HFFc6 (cell line): ENCODE measurements around the gene TBC1D4. TPM values are rescaled to one million over a fixed set of nuclear protein-coding genes. Genes with fewer than 3 reads are reported as not detected.

Source experiments
- DNase-seq: peaks from one replicate; pipeline ENCODE4 v3.0.0-alpha.2; 2018
- H3K27ac Mint-ChIP-seq: 2 replicates; pipeline ENCODE4 v1.8.0; 2020; ENCODE audit warnings: mild to moderate bottlenecking, mixed read lengths
- H3K27me3 Mint-ChIP-seq: 2 replicates; pipeline ENCODE4 v1.8.0; 2021; ENCODE audit warnings: mild to moderate bottlenecking, moderate library complexity, mixed read lengths; ENCODE audit not compliant: insufficient read depth
- H3K36me3 Mint-ChIP-seq: 2 replicates; pipeline ENCODE4 v1.8.0; 2021; ENCODE audit warnings: low read depth, mixed read lengths
- H3K4me1 Mint-ChIP-seq: 2 replicates; pipeline ENCODE4 v1.8.0; 2020; ENCODE audit warnings: low read depth, mixed read lengths
- H3K4me3 Mint-ChIP-seq: 2 replicates; pipeline ENCODE4 v1.8.0; 2020; ENCODE audit warnings: mild to moderate bottlenecking, moderate library complexity, mixed read lengths
- H3K9me3 Mint-ChIP-seq: 2 replicates; pipeline ENCODE4 v1.8.0; 2020; ENCODE audit warnings: mild to moderate bottlenecking, mixed read lengths
- total RNA-seq, 6 experiments: library from RNA; stranded (reverse); fragmentation: NEBNext Ultra II Directional; extraction: Animal tissue kit (Norgen Biotek cat#: 25700); gene quantifications; 2 replicates in 1 of 6; 3 replicates in 5 of 6; pipeline ENCODE4 v1.2.3, GENCODE V29; 2021
- TF ChIP-seq, protein P1 (sequence below): fragments of 200-600 bp; sonication (generic); IDR thresholded peaks from 2 replicates; pipeline ENCODE4 v1.5.0; 2021; ENCODE audit warnings: antibody characterized with exemption, mild to moderate bottlenecking

TBC1D4 gene
- total RNA-seq, 6 experiments from 2014 or later: 13.6 to 20.6 (median 16.6) TPM

DNA sequence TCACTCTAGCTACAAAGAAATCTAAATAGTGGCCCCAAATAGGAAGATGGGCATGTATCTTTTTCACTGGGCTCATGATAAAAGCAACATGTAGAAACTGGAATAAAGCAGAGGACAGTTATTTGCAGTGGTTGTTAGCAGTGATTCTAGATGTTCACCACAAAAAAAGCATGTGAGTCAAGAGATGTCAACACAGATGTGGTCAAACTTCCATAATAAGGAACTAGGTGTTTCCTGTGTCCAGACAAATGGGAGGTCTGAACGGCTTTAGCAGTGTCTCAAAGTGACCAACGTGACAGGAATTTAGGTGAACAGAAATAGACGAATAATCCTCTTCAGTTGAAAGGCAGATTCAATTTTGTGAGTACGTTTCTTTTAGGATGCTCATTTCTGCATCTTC lies 162.7 kb downstream of the TBC1D4 start:
- no peaks in the 10 kb centered on the region for H3K27me3 Mint-ChIP-seq
- peak; percentile 19 for DNase-seq
- H3K4me3 Mint-ChIP-seq: no peak overlapping the region

DNA sequence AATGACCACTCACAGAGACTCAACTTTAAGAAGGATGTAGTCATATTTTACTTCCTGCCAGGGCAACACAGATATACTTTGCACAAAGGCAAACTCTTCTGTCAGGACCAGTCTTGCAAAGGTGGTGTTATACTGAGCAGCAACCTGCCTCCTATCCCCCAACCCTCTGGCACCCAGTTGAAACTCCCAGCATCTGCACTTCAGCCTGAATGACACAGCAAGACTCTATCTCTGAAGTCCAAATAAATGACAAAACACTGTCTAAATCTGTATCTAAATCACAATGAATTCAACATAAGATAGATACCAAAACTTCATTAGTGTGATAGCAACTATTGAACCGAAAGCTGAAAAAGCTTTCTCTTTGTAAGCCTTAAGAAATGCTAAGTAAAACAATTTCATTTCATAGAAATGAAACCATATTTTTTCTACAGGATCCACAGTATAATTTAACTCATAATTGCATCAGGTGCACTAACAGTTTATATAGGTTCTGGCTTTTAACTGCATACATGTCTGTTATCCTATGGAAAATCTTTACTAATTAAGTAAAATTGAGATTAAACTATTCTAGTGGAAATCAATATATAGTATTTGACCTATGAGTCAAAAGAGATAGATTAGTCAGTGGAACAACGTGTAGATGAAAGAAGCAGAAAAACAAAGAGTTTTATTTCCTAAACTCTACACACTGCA lies 163.7 kb downstream of the TBC1D4 start:
- no peak for DNase-seq
- H3K4me1 Mint-ChIP-seq: peaks cover 34% of the 10 kb centered on the region
- peak overlapping the region; percentile 62; the same call in 1 of the 2 replicates for H3K27ac Mint-ChIP-seq
- H3K36me3 Mint-ChIP-seq: no peaks in the 10 kb centered on the region; the same call in 1 of the 2 replicates
- H3K27me3 Mint-ChIP-seq: no peaks in the 10 kb centered on the region
- no peak overlapping the region for H3K4me3 Mint-ChIP-seq
- TF ChIP-seq, protein P1, sequence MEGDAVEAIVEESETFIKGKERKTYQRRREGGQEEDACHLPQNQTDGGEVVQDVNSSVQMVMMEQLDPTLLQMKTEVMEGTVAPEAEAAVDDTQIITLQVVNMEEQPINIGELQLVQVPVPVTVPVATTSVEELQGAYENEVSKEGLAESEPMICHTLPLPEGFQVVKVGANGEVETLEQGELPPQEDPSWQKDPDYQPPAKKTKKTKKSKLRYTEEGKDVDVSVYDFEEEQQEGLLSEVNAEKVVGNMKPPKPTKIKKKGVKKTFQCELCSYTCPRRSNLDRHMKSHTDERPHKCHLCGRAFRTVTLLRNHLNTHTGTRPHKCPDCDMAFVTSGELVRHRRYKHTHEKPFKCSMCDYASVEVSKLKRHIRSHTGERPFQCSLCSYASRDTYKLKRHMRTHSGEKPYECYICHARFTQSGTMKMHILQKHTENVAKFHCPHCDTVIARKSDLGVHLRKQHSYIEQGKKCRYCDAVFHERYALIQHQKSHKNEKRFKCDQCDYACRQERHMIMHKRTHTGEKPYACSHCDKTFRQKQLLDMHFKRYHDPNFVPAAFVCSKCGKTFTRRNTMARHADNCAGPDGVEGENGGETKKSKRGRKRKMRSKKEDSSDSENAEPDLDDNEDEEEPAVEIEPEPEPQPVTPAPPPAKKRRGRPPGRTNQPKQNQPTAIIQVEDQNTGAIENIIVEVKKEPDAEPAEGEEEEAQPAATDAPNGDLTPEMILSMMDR: no peak
- no peaks in the 10 kb centered on the region for H3K9me3 Mint-ChIP-seq

More for the DNA sequence above, 162.7 kb downstream of the TBC1D4 start:
- Mint-ChIP-seq H3K4me1 (peaks cover 38% of the 10 kb centered on the region), H3K36me3 (no peaks in the 10 kb centered on the region; the same call in 1 of the 2 replicates), H3K9me3 (no peaks in the 10 kb centered on the region), H3K27ac (peak overlapping the region; percentile 59)
- TF ChIP-seq, protein P1: no peak

DNA sequence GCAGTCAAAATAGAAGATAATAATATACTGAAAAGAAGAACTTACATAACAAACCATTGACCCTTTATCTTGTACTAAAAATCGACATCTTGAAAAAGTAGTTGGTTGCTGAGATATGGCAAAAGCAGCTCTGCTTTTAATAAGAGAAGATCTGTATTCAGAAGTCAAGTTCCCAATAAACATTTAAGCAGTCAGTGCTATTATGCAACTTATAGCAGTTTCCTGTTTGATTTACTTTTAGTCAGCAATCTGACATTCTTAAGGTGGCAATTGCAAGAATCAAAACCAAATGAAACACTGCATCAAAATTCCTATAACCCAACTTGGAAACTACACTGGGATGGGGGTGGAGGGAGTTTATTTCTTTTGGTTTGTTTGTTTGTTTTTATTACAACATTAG lies 165.5 kb downstream of the TBC1D4 start:
- no peak for DNase-seq
- no peak overlapping the region for H3K4me3 Mint-ChIP-seq
- H3K27me3 Mint-ChIP-seq: no peaks in the 10 kb centered on the region; the same call in 1 of the 2 replicates
- peaks cover 2% of the 10 kb centered on the region for H3K36me3 Mint-ChIP-seq
- H3K9me3 Mint-ChIP-seq: no peaks in the 10 kb centered on the region
- H3K4me1 Mint-ChIP-seq: peaks cover 34% of the 10 kb centered on the region
- TF ChIP-seq, protein P1: no peak
- no peak overlapping the region for H3K27ac Mint-ChIP-seq

DNA sequence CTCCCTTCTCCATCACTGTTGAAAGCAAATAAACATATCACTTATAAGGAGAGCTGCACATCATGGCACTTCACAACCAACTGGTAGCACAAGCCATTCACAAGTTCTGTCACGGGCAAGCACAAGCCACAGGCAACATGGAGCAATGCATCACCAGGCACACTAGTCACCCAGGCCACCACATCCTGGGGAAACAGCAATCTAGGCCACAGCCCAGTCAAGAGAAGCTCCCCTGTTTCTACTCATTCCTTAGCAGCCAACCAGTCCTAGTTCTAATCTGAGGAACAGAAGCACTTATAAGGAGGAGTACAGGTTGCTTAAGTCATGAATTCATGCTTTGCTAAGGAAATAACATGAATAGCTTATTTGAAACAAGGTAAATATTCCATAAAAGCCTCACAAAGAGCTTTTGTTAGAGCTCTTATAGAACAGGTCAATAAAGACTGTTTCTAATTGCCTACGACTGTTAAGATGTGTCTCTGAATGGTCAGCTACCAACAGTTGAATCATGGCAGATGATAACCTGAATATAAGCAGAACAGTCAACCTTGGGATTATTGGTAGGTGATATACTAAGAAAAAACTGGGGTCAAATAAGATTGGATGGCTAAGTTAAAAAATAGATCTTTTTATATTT lies 169.0 kb downstream of the TBC1D4 start:
- H3K36me3 Mint-ChIP-seq: peaks cover 12% of the 10 kb centered on the region
- TF ChIP-seq, protein P1: no peak
- peaks cover 23% of the 10 kb centered on the region for H3K4me1 Mint-ChIP-seq
- H3K27ac Mint-ChIP-seq: no peak overlapping the region
- no peak overlapping the region for H3K4me3 Mint-ChIP-seq
- no peaks in the 10 kb centered on the region; the same call in 1 of the 2 replicates for H3K27me3 Mint-ChIP-seq
- no peaks in the 10 kb centered on the region for H3K9me3 Mint-ChIP-seq
- no peak for DNase-seq

DNA sequence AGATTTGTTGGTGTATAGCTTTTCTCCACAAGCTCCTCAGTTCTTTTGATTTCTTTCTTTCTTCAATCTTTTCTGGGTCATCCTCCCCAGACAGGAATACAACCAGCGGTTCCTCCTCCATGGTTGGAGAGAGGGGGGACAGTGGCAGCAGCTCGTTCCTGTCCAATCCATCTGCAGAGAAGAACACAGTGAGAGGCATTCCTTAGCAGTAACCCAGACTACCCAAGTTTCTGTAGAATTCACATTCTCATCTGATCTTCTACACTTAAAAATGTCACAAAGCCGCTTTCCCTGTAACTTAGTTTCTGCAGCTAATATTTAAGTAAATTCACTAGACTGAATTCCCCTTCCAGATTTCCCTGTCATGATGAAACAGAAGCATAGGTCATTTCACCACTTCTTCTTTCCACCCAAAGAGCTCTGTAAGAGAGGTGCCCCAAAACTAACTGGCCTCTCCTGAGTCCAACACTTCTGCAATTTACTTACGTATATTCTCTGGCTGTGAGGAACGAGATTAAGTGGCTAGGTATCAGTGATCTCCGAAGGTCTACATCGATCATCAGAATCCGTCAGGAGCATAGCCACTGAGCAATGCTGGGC lies 171.9 kb downstream of the TBC1D4 start:
- no peak for DNase-seq
- Mint-ChIP-seq H3K9me3 (no peaks in the 10 kb centered on the region), H3K4me3 (no peak overlapping the region), H3K27me3 (no peaks in the 10 kb centered on the region; the same call in 1 of the 2 replicates), H3K36me3 (peaks cover 14% of the 10 kb centered on the region), H3K4me1 (peaks cover 16% of the 10 kb centered on the region), H3K27ac (no peak overlapping the region)
- TF ChIP-seq, protein P1: no peak
